HG03060 (cell line): ENCODE data around the gene SRCIN1.

ENCODE experiments used
- ATAC-seq: cut with Tn5 transposase; IDR thresholded peaks from one replicate; pipeline ENCODE4 v1.9.1; 2021; ENCODE audit warnings: low read depth, moderate number of reproducible peaks; ENCODE audit not compliant: unreplicated experiment

SRCIN1 gene

DNA sequence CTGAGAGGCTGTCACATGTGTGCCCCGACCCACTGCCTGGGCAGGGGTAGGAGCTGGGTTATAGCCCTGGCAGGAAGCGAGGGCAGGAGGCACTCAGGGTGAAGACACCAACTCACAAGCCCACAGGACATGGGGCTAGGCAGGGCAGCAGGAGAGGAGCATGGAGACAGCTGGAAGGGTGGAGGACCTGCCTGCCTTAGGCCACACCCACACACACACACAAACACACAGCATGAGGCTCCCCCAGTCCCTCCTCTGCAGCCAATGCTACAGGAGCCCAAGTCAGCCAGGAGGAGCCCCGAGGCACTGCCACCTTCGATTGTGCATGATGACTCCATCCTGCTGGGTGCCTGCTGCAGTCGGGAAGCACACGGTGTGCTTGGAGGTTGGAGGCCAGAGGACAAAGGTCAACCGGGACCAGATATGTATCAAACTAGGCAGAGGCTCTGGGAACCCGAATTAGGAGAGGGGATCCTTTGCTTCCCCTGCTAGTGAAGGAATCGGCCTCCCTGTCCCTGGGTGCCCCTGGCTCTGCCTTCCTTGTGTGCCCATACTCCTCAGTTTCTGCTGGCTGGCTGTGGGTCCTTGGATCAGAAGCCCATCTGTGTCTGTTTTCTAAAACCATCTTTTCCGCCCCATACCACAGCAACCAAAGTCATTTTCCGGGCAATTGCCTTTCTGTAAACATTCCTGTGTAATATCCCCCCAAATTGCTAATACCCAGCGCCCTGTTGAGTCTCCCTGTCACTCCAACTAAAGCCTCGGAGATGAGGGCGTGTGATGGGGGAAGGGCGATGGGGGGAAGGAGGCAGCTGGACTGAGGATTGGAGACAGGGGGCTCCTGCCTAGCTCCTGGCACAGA, 20.5 kb downstream of the SRCIN1 start:
- ATAC-seq = no peak

- ATAC-seq = no peak
Observed at GRCh38 chr17:38584350-38584925, 21.3 kb downstream of the SRCIN1 start.

GRCh38 chr17:38583828-38584349, 21.9 kb downstream of the SRCIN1 start:
- ATAC-seq = no peak

DNA sequence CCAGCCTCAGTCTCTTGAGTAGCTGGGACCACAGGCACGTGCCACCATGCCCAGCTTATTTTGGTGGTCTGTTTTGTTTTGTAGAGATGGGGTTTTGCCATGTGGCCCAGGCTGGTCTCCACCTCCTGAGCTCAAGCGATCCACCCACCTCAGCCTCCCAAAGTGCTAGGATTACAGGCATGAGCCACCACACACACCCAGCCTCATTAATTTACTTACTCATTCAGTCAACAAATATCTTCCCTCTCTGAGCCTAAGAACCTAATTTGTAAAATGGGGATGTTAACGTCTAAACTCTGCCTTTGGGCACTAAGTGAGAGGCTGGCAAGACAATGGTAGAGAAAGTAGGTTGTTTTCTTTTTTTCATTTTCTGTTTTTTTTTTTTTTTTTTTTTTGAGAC, 22.6 kb downstream of the SRCIN1 start:
- no peak for ATAC-seq

DNA sequence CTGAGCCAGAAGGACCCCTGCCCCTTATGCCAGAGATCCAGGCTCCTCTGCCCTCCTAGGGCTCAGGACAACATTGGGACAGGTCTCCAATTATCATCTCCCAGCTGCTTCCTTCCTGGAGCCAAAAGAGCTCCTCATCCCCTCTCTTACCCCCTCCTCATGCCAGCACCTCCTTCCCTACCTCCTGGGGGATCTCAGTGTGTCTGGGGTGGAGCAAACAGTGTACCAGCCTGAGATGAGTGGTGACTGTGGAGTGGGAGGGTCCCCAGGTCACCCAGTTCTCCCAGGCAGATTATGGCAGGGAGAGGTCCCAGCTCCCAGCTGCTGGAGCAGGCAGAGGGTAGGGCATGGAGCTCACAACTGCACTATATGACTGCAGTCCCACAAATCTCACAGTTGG, 23.7 kb downstream of the SRCIN1 start:
- no peak for ATAC-seq

- no peak for ATAC-seq
Observed at GRCh38 chr17:38579934-38580333, 25.8 kb downstream of the SRCIN1 start.

- no peak for ATAC-seq
Observed at GRCh38 chr17:38579083-38579480, 26.7 kb downstream of the SRCIN1 start.

GRCh38 chr17:38578229-38579082, 27.3 kb downstream of the SRCIN1 start:
- ATAC-seq = no peak

GRCh38 chr17:38577645-38578173, 28.0 kb downstream of the SRCIN1 start:
- ATAC-seq = no peak

GRCh38 chr17:38577244-38577643, 28.5 kb downstream of the SRCIN1 start:
- no peak for ATAC-seq

DNA sequence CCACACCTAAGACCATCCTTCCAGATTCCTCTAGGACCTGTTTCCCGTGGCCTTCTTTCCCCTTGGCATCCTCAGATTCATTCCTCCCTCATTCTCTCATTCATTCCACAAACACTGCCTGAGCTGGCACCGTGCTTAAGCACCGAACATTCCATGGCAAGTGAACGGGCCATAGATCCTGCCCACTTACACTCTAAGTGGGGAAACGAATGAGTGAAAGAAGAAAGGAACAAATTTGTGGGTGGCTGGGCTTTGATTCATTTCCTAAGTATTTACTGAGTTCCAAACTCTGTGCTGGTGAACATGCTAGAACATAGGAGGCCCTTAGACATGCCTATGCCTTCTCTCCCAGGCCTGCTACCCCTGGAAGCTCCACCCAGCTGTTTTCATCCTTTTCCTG, 30.0 kb downstream of the SRCIN1 start:
- ATAC-seq = no peak

DNA sequence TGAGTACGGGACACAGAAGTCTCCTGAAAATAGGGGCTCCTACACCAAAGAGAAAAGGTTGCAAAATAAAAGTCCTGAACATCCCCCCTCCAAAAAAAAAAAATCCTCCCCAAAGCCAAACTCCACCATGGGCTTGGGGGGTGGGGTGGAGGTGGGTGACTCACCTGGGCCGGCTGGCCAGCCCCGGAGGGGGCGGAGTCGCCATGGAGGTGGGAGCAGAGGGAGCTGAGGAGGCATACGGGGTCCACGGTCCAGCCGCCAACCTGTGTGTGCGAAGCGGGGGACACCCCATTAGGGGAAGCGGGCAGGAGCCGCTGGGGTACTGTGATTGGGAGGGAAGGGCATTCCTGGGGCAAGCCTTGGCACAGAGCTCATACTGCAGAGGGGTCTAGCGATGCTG, 31.0 kb downstream of the SRCIN1 start:
- ATAC-seq = no peak

- no peak for ATAC-seq
Observed at GRCh38 chr17:38572669-38573365, 32.9 kb downstream of the SRCIN1 start.

DNA sequence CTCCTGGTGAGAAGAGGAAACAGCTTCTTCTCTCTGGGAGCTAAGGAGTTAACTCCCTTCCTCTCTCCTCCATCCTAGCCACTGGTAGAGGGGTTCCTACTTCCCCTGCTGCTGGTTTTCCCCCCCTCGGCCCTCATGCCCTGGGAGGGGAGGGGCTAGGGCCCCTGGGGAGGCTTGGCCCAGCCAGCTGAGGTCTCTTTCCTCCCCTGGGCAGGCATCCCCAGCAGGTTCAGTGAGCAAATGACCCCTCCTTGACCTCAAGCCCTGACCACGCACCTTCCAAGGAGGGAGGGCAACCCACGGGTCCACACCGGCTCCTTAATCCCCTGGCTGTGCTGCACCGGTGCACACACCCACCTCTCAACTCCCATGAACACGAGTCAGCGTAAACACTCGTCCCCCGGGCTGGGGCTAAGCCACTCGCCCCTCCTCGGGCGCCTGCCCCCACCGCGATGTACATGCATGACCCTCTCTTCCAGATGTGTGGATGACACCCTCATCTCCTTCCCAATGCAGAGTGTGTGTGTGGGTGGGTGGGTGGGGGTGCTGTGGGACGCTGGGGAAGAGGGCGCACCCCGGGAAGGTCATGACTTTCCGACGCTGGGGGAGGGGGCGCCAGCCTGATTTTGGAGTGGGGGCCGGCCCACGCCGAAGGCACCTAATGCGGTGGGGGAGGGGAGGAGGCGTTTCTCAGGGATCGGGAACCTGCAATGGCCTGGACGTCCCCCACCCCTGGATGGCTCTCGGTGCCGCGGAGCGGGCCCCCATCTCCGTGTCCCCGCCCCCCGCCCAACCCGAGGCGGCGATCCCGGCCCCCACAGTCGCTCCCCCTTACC, 33.7 kb downstream of the SRCIN1 start:
- no peak for ATAC-seq

DNA sequence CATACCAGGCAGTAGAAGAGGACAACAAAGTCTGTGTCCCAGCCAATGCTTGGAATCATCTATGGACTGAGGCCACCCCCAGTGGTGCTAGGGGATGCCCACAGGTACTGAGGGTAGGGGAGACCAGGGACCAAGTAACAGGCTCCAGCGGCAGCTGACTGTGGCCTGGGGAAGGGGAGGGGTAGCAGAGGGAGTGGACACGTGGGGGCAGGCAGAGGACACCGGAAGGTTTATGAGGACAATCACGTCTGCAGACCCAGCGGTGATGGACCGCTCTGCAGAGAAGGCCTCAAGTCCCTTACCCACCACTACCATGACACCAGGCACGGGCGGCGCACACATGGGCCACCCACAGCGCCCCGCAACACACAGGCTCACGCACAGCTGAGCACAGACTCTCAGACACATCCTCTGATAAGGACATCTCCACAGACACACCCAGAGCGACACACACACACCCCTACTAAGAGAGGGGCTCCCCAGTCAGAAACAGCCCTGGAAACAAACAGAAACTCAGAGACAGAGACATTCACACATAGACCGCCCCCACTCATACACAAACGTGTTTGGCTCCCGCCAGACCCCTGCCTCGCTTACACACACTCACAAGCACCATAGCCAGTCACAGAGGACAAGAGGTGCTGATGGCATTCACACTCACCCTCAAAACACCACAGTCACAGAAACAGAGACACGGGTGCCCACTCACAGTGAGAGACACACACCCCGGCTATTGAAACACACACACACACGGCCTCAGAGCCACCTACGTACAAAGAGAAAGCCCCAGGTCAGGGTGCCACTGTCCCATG, 35.8 kb downstream of the SRCIN1 start:
- ATAC-seq = no peak

DNA sequence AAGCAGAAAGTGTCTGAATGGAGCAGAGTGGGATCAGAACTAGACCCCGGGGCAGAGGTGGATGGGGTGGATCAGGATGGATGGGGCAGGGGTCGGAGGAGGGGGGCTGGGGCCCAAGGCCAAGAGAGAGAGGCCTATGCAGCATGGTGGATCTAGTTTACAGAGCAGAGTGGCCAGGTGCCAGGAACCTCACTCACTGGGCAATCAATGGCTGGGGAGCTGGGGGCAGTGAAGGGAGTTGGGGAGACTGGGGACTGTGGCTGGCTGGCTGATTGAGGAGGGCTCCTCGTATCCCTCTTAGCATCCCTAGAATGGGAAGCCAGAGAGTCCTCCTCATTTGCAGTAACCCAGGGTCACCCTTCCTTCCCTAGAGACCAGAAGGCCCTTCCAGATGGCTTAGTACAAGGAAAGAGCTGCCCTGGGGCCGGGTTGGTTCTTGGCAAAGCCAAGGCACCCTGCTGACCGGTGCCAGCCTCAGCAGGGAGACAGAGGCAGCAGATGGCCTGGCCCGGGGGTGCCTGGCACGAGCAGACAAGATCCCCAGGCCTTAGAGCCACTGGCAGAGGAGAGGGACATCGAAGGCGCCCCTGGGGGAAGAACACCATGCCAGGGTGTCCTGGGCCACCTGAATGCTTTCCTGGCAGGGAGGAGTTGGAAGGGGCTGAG, 36.8 kb downstream of the SRCIN1 start:
- no peak for ATAC-seq

GRCh38 chr17:38568274-38568673, 37.5 kb downstream of the SRCIN1 start:
- ATAC-seq = no peak

GRCh38 chr17:38567350-38567749, 38.4 kb downstream of the SRCIN1 start:
- ATAC-seq = no peak
